Activated CD4-positive, CD25-positive, alpha-beta regulatory T cell treated with anti-CD3 and anti-CD28 coated beads, Interleukin-2, amount 50 U/mL, for 16 hours (primary cell): ENCODE results near the gene SH3YL1.

ENCODE experiments used
- DNase-seq: peaks from one replicate; pipeline ENCODE4 v3.0.0-alpha.2; 2020; ENCODE audit warnings: low read depth, low spot score

SH3YL1 gene

DNA sequence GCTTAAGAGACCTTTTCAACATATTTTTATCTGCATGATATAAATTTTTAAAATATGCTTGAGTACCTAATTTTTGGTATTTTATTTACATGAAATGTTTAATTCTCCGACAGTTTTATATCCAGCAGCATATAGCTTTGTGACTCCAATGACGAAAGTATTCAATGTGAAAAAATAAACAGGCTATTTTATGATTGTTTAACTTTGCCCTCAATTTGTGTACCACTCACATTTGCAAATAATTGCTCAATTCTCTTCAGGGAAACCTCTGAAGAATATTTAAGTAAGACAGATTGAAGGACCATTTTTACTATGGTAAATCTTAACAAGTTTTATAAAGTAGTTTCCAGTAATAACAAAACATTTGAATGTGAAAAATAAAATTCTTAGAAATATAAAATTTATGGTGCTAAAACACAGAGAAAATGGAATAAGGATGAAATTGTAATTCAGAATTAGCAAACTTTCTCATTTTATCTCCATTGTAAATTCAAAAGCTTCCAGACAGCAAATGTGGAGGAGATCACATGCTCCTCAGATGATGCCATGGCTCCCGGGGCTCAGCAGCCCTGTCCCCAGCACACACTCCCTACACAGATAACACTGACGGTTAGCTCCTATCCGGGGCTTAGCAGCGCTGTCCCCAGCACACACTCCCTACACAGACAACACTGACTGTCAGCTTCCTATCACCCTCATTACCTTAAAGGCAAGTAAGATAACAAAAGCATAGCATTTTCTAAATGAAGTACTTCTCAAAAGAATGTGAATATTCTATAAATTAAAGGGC is 39.7 kb downstream of the SH3YL1 start:
- no peak for DNase-seq

DNA sequence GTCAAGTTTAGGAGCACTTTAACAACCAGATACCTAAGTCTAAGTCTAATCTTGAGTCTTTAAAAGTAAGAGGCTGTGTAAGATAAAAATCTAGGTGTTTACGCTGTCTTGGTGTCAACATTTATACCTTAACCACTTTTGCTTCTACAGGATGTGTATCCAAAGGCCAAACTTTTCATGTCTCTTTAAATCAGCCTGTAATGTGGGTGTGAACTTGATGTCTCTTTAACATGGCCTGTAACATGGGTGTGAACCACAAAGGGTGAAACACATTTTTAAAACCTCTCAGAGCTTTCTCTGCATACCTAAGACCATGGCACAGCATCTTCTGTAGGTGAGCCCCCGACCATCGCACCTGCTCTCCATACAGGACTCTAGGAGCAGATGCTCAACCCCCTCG is 40.4 kb downstream of the SH3YL1 start:
- no peak for DNase-seq

- no peak for DNase-seq
Observed at GRCh38 chr2:216068-216467, 47.8 kb downstream of the SH3YL1 start.

DNA sequence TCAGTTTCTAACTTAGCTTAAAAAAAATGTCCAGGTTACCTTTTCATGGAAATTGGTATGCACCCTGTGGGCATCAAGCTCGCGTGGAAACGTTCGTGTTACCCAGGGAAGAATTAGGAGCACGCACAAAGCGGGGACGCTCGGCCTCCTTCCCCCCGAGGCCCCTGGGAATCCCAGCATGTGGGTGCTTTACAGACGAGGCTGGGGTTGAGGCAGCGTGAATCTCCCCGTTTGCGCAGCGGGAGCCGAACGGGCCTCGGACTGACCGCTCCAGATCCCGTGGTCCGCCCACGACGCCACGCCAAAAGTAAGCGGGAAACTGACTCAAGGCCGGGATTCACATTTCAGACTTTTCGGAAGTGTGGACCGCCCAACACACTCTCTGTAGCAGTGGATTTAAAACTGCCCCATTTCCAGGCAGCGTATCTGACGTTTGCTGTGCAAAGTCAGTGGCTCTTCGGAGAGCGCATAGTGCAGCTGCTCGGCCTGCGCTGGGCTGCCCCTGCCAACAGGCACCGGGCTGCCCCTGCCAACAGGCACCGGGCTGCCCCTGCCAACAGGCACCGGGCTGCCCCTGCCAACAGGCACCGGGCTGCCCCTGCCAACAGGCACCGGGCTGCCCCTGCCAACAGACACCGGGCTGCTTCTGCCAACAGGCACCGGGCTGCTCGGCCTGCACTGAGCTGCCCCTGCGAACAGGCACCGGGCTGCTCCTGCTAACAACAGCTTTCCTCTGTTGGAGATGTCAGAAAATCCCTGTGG is 49.7 kb downstream of the SH3YL1 start:
- no peak for DNase-seq

- DNase-seq: no peak
Observed at GRCh38 chr2:211486-212184, 52.2 kb downstream of the SH3YL1 start.

DNA sequence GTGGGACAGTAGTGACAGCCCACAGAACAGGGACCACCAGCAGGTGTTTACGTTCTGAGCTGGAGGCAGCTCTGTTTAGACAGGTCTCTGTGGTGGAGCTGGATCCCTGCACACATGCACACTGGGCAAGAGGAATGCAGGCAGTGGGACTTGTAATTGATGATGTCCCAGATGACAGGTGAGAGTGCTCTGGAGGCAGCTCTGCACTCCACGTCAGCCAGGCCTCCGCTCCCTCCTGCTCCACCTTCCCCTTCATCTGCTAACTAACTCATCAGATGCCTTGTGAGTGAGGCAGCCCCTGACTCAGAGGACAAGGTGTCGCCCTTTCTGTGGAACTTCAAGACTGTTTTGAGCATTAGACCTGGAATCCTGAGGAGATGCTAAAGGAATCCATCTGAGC is 53.2 kb downstream of the SH3YL1 start:
- no peak for DNase-seq

DNA sequence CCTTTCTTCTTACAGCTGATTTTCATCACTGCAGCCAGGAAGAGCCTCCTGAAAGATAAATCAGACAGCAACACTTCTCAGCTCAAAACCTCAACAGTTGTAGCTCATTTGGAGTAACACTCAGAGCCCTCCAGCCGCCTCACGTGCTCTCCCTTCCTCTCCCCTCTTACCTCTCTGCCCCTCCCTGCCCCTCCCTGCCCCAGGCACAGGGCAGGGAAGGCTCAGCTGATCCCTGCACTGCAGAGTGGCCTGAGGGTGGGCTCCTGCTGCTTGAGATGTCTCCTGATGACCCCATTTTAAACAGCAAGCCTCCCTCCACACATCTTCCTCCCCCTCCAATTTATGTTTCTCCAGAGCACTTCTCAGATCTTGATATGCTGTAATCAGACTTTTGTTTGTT is 54.4 kb downstream of the SH3YL1 start:
- no peak for DNase-seq

- DNase-seq: no peak
Observed at GRCh38 chr2:208335-208734, 55.5 kb downstream of the SH3YL1 start.

DNA sequence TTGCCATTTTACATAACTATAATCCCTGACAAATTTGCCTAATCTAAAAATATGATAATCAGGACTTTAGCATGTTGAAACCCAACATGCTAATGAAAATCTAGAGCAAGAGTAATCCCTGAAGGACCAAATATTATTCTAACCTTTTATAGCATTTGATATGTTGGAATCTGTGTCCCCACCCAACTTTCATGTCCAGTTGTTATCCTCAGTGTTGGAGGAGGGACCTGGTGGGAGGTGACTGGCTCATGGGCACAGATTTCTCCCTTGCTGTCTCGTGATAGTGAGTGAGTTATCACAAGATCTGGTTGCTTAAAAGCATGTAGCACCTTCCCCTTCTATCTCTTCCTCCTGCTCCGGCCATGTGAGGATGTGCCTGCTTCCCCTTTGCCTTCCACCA is 59.8 kb downstream of the SH3YL1 start:
- no peak for DNase-seq

GRCh38 chr2:203401-203800 is 60.4 kb downstream of the SH3YL1 start:
- DNase-seq: no peak

DNA sequence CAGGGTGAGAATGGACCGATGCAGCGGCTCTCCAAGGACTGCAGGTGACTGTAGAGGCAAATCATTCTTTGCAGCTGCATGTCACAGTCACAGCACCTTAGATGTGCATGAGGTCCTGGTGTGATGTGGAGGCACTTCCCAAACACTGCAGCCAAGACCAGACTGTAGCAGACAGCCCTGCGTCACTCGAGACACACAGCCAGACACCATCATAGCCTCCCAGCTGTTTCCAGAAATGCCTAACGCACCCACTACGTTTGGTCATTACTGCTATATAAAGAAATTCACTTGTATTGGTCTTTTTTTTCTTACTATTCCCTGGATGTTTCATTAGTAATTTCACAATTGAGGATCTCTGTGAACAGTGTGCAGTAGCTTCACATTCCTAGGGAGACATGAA is 60.9 kb downstream of the SH3YL1 start:
- DNase-seq: no peak

DNA sequence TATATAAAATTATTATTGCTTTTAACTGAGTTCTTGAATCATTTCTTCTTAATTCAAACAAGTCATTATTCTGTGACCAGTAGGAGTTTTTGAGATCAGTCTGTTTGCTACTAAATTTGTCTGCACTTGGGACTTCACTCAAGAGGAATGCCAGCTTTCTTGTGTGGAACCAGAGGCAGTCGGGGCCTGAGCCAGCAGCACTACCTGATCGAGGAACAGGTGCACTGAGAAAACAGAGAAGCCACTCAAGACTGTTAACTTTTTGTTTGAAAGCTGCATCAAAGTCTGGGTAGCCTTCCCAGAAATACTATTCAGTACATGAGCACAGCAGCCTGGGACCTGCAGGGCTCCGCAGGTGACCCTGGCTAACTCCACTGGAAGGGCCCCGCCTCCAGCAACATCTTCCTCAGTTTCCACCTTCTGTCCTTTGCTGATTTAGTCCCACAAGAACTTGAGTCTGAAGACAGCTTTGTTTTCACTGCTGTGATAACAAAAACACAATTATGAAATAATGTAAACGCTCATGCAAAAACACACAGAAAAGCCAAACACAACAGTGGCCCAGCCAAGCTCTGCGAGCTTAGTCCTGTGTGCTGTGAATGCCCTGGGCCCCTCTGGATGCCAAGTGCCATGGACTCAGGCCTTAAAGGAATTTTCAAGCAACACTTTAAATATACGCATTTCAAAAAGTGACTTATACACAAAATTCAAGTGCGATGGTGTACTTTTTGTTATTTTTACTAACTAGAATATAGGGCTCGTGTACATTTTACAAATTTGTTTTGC is 62.0 kb downstream of the SH3YL1 start:
- DNase-seq: no peak

GRCh38 chr2:199041-199966 is 64.5 kb downstream of the SH3YL1 start:
- DNase-seq: no peak

GRCh38 chr2:196406-196805 is 67.4 kb downstream of the SH3YL1 start:
- DNase-seq: no peak

- DNase-seq: no peak
Observed at GRCh38 chr2:195932-196331, 67.9 kb downstream of the SH3YL1 start.

DNA sequence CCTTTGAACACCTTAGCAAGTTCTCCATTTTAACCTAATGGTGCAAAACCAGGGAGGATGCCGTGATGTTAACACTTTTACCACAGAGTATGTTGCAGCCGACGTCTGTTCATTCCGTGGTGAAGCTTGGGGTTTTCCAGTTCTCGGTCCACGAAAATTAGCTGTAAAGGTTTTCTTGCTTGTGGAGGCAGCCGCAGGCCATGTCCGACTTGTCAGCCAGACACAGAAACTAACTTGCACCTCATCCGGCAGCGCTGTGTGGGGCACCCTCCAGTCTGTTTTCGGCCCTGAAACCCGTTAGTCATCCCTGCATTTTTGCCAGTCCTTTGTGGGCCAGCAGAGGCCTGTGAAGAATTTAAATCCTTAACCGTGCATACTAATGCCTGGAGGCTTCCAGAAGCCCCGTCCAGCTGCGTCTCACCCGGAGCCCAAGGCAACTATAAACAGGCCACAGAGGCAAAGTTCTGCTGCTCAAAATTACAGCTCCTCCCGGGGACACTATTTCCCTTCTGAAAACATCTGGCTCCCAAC is 70.6 kb downstream of the SH3YL1 start:
- no peak for DNase-seq

DNA sequence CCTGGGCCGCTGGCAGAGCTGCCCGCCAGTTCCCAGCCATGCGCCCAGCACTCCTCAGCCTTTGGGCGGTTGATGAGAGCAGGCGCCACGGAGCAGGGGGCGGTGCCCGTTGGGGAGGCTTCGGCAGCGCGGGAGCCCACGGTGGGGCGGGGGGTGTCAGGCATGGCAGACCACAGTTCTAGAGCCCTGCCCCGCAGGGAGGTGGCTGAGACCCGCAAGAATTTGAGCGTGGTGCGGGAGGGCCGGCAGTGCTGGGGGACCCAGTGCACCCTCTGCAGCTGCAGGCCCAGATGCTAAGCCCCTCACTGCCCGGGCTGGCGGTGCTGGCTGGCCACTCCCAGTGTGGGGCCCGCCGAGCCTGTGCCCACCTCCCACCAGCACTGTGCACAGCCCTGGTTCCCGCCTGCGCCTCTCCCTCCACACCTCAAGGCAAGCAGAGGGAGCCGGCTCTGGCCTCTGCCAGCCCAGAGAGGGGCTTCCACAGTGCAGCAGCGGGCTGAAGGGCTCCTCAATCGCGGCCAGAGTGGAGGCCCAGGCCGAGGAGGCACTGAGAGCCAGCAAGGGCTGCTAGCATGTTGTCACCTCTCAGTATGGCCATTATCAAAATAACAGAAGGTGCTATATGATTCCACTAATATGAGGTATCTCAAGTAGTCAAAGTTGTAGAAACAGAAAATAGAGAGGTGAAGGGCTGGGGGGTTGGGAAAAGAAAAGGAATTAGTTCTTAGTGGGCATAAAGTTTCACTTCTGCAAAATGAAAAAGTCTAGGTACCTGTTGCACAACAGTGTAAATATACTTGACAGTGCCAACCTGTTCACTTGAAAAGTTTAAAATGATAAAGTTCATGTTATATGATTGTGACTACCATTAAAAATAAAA is 72.3 kb downstream of the SH3YL1 start:
- DNase-seq: no peak

DNA sequence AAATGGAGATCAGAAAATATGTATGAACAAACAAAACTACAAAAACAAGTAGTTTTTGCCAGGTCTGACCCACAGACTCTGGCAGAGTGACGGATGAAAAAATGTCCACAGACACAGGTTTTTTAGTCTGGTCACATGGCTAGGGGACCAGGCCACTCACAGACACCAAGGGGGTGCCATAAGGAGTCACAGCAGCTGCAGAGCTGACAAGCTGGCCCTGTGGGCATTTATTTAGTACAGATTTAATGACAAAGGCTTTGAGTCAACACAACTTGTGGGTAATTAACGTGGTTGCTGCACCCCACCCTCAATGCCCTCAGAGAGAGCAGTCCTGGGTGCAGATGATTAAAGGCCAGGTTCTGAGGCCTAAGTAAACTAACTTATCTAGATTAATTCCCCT is 76.0 kb downstream of the SH3YL1 start:
- DNase-seq: no peak

DNA sequence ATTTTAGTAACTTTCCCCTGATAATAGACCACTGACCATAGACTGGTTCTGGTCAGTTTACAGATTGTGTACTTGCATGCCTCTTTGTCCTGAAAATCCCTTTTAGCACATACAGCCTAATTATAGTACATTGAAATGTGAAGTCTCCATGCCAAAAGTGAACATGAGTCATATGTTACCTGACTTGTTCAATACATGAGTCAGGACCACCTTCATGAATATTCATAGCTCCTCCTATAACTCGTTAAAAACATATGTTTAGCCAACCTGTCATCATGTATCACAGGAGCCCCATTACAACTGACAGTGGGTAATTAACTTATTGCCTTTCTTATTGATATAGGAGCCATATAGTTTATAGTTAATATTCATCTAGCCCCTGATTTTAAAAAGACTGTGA is 78.6 kb downstream of the SH3YL1 start:
- no peak for DNase-seq
